ENCODE results near the gene LGALS3.
"Not testable (repeated sequence)": the region's sequence is repeated elsewhere in the genome, so short reads cannot be mapped to it uniquely, and the experiment has no call there.

The LGALS3 gene

DNA sequence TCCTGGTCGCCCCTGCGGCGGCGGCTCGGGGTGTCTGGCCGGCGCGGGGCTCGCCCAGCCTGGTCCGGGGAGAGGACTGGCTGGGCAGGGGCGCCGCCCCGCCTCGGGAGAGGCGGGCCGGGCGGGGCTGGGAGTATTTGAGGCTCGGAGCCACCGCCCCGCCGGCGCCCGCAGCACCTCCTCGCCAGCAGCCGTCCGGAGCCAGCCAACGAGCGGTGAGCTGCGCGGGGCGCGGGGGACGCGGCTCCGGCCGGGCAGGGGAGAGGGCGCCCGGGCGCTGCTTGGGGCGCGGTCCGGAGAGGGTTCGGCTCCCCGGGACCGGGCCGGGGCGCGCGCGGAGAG lies at the start of gene LGALS3:
Gene LGALS3 (plus strand): TSS at position 167 of the 342 bp plus-strand sequence. CDS start 8,122 bp downstream, outside the sequence.
- Mint-ChIP-seq H3K9me3 (no peaks in the 10 kb centered on the region), H3K27me3 (ENCODE audit: low read depth) (peaks cover 34% of the 10 kb centered on the region), H3K4me1 (ENCODE audit: low read depth) (peaks cover 37% of the 10 kb centered on the region), H3K27ac (peak within 1 kb of the TSS; percentile 71), H3K36me3 (ENCODE audit: low read depth) (peaks cover 11% of the 10 kb centered on the region), H3K4me3 (peak within 1 kb of the TSS; percentile 80)

DNA sequence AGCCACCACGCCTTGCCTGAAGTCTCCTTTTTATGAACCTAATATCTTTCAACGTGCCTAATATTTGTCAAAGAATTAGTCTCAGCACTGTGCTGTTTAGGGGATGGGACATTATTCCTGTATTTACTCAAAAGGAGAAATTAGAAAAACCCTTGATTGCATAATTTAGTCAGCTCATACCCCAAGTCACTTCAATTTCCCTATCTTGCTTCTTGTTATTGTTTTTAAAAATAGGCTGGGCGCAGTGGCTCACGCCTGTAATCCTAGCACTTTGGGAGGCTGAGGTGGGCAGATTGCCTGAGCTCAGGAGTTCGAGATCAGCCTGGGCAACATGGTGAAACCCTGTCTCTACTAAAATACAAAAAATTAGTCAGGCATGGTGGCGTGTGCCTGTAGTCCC lies 49.1 kb upstream of the LGALS3 start:
- not testable (repeated sequence) for H3K4me3 Mint-ChIP-seq; H3K27ac Mint-ChIP-seq; H3K4me1 Mint-ChIP-seq (ENCODE audit: low read depth); H3K9me3 Mint-ChIP-seq; H3K36me3 Mint-ChIP-seq (ENCODE audit: low read depth)
- peaks cover 13% of the 10 kb centered on the region for H3K27me3 Mint-ChIP-seq (ENCODE audit: low read depth)

DNA sequence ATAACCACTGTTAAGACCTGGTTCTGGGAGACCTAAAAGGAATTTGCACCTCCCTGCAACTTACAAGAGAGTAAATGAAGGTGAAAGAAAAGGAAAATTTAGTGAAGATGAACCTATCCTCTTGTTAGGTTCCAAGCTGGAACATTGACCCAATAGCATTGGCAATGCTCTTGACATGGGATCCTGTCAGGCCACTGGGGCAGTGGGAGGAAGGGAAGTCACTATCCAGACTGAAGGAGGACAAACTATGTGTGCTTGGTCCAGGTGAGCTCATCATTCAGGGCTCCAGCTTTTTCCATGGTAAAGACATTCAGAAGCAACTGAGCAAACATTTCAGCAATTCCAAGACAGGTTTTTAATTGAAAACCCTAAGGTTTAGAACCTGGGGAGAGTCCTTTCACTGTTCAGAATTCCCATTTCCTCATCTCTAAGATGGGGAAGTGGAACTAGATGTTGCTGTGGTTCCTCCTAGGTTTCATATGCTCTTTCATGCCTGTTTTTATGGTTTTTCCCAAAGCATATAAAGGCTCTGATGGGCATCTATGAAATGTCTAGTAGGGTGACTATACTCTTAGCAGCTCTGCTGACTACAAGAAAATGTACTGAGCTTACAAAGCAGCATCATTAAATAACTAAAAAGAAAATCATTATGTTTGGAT lies 44.5 kb upstream of the LGALS3 start:
- Mint-ChIP-seq H3K36me3 (ENCODE audit: low read depth) (no peaks in the 10 kb centered on the region), H3K27me3 (ENCODE audit: low read depth) (peaks cover 13% of the 10 kb centered on the region), H3K9me3 (no peaks in the 10 kb centered on the region), H3K4me3 (no peak overlapping the region), H3K4me1 (ENCODE audit: low read depth) (peaks cover 3% of the 10 kb centered on the region), H3K27ac (no peak overlapping the region)

DNA sequence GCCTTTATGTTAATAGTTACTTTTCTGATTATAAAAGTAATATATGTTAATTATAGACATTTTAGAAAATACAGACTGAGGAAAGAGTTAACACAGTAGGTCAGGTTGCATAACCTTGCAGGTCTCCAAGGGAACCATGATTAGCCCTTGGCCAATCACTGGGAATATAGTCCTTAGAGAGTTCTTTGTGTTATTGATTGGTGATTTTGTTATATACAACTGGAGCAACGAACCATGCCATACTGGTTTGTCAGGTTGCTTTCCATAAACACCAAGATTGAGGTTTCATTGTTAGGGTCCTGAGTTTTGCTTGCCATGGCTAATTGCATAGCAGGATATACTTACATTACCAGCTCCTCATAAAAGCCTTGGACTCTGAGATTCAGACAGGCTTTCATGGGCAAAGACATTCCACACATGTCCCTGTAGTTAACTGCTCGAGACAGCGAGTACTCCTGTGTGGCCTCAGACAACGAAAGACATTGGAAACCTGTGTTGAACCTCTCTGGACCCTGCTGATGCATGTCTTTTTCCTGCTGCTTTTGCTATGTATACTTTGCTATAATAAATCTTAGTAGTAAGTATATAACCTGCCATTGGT lies 43.9 kb upstream of the LGALS3 start:
- H3K4me1 Mint-ChIP-seq (ENCODE audit: low read depth): peaks cover 4% of the 10 kb centered on the region
- H3K27me3 Mint-ChIP-seq (ENCODE audit: low read depth): peaks cover 13% of the 10 kb centered on the region
- no peak overlapping the region for H3K27ac Mint-ChIP-seq
- no peaks in the 10 kb centered on the region for H3K9me3 Mint-ChIP-seq
- no peak overlapping the region for H3K4me3 Mint-ChIP-seq
- H3K36me3 Mint-ChIP-seq (ENCODE audit: low read depth): no peaks in the 10 kb centered on the region

DNA sequence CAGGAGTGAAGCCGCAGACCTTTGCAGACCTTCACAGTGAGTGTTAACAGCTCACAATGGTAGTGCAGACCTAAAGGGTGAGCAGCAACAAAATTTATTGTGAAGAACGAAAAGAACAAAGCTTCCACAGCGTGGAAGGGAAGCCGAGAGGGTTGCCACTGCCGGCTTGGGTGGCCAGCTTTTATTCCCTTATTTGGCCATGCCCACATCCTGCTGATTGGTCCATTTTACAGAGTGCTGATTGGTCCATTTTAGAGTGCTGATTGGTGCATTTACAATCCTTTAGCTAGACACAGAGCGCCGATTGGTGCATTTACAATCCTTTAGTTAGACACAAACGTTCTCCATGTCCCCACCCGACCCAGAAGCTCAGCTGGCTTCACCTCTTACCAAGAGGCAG lies 42.1 kb upstream of the LGALS3 start:
- Mint-ChIP-seq H3K27me3 (ENCODE audit: low read depth) (peaks cover 7% of the 10 kb centered on the region), H3K36me3 (ENCODE audit: low read depth) (no peaks in the 10 kb centered on the region), H3K27ac (no peak overlapping the region), H3K4me1 (ENCODE audit: low read depth) (peaks cover 5% of the 10 kb centered on the region), H3K9me3 (no peaks in the 10 kb centered on the region), H3K4me3 (no peak overlapping the region)

DNA sequence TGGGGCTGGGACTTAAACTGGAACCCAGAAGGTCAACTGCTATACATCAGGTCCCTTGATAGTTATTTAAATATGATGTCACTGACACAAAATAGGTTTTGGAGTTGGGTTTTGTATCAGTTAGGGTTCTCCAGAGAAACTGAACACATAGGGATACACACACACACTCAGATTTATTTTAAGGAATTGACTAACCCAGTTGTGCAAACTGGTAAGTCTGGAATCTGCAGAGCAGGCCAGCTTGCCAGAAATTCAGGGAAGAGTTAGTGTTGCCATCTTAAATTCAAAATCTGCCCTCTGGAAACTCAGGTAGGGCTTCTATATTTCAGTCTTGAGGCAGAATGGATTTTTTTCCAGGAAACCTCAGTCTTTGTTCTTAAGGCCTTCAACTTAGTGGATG lies 40.7 kb upstream of the LGALS3 start:
- peaks cover 10% of the 10 kb centered on the region for H3K4me1 Mint-ChIP-seq (ENCODE audit: low read depth)
- no peaks in the 10 kb centered on the region for H3K9me3 Mint-ChIP-seq
- H3K27me3 Mint-ChIP-seq (ENCODE audit: low read depth): peaks cover 4% of the 10 kb centered on the region
- H3K36me3 Mint-ChIP-seq (ENCODE audit: low read depth): no peaks in the 10 kb centered on the region
- no peak overlapping the region for H3K4me3 Mint-ChIP-seq
- no peak overlapping the region for H3K27ac Mint-ChIP-seq

DNA sequence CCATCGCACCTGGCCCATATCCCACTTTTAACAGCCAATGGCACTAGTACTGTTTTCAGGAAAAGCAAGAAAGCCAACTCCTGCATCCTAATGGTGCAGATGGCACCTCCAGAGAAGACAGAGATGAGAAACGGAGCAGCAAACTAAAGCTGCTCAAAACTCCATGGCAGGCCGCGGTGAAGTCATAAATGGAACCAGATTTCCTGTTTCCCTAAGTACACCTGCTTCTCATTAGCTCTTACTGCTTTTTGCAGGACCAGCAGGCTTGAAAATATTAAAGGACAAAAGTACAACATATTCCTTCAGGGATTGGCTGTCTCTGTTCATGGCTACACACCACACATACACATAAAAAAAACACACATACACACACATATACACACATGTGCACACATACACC lies 36.7 kb upstream of the LGALS3 start:
- H3K27me3 Mint-ChIP-seq (ENCODE audit: low read depth): no peaks in the 10 kb centered on the region
- no peaks in the 10 kb centered on the region for H3K36me3 Mint-ChIP-seq (ENCODE audit: low read depth)
- H3K9me3 Mint-ChIP-seq: no peaks in the 10 kb centered on the region
- peaks cover 14% of the 10 kb centered on the region for H3K4me1 Mint-ChIP-seq (ENCODE audit: low read depth)
- no peak overlapping the region for H3K4me3 Mint-ChIP-seq
- no peak overlapping the region for H3K27ac Mint-ChIP-seq

DNA sequence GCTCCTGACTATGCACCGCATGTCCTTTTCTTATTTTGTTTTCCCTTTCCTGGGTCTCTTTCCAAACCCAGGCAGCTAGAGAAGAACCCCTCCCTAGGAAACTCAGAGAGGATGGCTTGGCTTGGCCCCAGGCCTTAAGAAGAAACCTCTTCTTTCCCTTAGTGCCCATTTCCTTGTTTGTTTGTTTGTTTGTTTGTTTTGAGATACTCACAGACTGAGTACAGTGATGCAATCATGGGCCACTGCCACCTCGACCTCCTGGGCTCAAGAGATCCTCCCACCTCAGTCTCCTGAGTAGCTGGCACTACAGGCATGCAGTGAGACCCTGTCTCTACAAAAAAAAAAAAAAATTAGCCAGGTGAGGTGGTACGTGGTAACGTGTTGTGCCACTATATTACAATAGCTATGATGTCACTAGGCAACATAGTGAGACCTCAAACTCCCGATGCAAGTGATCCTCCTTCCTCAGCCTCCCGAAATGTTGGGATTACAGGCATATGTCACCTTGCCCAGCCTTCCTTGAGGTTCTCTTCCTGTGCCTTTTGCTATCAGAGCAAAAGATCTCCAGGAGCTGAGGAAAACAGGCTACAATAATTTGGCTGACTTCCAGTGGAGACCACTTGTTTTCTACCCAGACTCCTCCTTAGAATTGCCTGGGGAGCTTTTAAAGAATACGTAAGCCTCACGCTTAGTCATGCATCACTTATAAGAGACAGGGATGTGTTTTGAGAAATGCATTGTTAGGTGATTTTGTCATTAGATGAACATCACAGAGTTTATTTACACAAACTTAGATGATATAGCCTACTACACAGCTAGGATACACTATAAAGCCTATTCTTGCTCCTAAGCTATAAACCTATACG lies 34.5 kb upstream of the LGALS3 start:
- Mint-ChIP-seq H3K4me3 (no peak overlapping the region), H3K27ac (no peak overlapping the region), H3K9me3 (no peaks in the 10 kb centered on the region), H3K27me3 (ENCODE audit: low read depth) (no peaks in the 10 kb centered on the region), H3K36me3 (ENCODE audit: low read depth) (peaks cover 3% of the 10 kb centered on the region), H3K4me1 (ENCODE audit: low read depth) (peaks cover 22% of the 10 kb centered on the region)

DNA sequence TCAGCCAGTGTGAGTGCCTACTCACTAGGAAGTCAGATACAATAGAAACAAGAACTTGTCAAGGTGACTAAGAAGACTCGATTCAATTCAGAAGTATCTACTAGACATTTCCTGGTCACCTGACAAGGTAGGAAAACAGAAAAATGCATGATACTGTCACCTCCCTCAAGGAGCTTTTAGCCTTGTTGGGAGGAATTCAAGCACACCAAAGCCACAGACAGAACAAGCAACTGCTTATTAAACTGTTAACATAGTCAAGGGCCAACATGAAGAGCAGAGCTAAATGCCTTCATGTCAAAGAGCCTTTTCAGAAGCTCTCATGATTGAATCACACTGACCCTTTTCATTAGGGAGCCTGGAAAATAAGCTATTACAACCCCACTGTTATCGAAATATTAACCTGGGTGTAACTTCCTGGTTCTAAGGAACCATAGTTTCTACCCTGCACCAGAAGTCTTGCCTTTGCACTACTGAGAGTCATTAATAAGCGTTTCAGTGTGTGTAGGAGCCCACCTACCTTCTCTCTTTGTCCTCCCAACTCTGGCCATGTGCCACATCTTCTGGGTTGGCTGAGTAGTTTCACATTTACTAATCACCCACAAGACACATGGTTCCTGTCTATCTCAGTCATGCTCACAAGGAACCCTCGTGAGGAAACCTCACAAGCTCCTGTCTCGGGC lies 31.0 kb upstream of the LGALS3 start:
- peak overlapping the region; percentile 26 for H3K4me3 Mint-ChIP-seq
- H3K27me3 Mint-ChIP-seq (ENCODE audit: low read depth): no peaks in the 10 kb centered on the region
- H3K36me3 Mint-ChIP-seq (ENCODE audit: low read depth): peaks cover 3% of the 10 kb centered on the region
- H3K9me3 Mint-ChIP-seq: no peaks in the 10 kb centered on the region
- H3K27ac Mint-ChIP-seq: peak overlapping the region; percentile 79
- peaks cover 30% of the 10 kb centered on the region for H3K4me1 Mint-ChIP-seq (ENCODE audit: low read depth)

DNA sequence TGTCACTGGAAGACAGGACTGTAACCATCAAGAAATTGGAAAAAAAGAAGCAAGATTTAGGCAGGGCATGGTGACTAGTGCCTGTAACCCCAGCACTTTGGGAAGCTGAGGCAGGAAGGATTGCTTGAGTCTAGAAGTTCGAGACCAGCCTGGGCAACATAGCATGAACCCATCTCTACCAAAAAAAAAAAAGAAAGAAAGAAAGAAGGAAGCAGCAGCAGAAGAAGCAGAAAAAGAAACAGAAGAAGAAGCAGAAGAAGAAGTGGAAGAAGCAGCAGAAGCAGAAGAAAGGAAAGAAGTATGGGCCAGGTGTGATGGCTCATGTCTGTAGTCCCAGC lies 30.5 kb upstream of the LGALS3 start:
- Mint-ChIP-seq H3K4me1 (ENCODE audit: low read depth) (peaks cover 32% of the 10 kb centered on the region), H3K9me3 (no peaks in the 10 kb centered on the region), H3K27ac (peak overlapping the region; percentile 79), H3K27me3 (ENCODE audit: low read depth) (no peaks in the 10 kb centered on the region), H3K36me3 (ENCODE audit: low read depth) (peaks cover 3% of the 10 kb centered on the region), H3K4me3 (peak overlapping the region; percentile 26)

DNA sequence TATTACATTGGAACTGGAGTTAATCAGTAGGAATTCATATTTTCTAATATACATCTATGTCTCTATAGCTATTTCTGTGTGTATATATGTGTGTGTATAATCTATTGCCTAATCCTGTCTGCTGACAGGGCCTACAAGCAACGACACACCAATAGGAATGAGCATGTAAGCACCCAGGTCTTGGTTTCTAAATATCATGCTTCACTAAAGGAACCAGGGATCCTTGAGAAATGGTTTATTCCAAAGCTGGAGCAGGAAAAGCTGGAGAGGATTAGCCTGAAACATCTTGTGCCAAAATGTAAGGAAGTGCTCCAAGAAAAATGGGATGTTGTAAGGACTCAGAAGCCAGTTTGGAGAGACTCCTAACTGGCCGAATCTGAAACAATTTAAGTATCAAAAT lies 29.3 kb upstream of the LGALS3 start:
- H3K27me3 Mint-ChIP-seq (ENCODE audit: low read depth): no peaks in the 10 kb centered on the region
- H3K4me1 Mint-ChIP-seq (ENCODE audit: low read depth): peaks cover 41% of the 10 kb centered on the region
- peaks cover 12% of the 10 kb centered on the region for H3K36me3 Mint-ChIP-seq (ENCODE audit: low read depth)
- H3K9me3 Mint-ChIP-seq: peaks cover 10% of the 10 kb centered on the region
- no peak overlapping the region for H3K27ac Mint-ChIP-seq
- H3K4me3 Mint-ChIP-seq: no peak overlapping the region

DNA sequence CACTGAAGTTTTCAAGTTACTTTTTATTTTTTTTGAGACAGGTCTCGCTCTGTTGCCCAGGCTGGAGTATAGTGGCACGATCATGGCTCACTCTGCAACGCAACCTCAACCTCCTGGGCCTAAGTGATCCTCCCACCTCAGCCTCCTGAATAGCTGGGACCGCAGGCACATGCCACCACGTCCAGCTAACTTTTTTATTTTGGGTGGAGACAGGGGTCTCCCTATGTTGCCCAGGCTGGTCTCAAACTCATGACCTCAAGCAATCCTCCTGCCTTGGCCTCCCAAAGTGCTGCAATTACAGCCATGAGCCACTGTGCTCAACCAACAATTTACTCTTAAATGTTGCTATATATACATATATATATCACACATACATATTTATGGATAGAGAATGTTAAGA lies 27.4 kb upstream of the LGALS3 start:
- H3K4me3 Mint-ChIP-seq: no peak overlapping the region
- H3K4me1 Mint-ChIP-seq (ENCODE audit: low read depth): peaks cover 41% of the 10 kb centered on the region
- peak overlapping the region; percentile 97 for H3K27ac Mint-ChIP-seq
- H3K27me3 Mint-ChIP-seq (ENCODE audit: low read depth): no peaks in the 10 kb centered on the region
- H3K36me3 Mint-ChIP-seq (ENCODE audit: low read depth): peaks cover 16% of the 10 kb centered on the region
- H3K9me3 Mint-ChIP-seq: peaks cover 15% of the 10 kb centered on the region

DNA sequence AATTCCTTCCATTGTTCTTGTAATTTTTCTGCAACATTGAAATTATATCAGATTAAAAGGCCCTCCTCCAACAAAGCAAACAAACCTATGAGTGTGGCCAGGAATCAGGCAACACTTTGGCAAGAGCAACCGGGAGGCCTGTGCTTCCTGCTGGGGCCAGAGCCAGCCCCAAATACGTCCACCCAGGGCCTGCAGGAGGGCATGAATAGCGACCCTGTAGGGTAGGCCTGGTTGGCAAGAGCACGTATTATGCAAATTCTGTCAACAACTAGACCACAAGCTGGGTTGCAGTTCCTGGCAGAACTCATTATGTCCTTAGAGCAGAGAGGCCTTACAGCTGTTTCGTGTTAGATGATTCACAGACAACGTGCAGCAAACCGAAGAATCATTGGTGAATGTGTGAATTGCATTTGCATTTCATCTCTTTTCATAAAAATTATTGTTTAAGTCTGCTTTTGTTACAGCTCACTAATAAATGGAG lies 26.9 kb upstream of the LGALS3 start:
- peak overlapping the region; percentile 69 for H3K4me3 Mint-ChIP-seq

DNA sequence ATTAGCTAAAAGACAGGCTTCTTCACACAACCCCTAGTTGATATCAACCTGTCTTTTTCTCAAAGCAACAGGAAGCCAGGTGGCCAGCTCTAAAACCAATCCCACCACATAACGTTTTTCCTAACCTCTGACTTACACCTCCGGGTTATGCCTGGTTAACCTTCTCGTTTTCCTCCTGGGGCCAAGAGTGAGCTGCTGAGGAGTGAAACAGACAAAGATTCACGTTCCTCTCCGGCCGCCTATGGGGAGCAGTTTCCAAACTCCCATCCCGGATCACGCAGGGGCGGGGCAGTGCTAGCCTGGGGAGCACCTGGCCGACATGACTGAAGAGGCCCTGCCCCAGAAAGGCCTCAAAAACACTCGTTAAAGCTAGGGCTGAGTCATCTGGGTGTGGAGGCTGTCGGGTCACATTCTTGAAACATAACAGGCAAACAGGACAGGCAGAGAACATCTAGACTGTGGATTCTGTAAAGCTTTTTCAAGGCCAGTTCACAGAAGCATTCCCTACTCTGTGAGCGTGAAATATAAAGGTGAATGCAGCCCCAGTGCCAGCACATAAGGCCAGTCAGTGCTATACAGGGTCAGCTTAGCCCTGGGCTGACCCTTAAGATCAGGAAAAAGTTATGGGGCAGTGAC lies 25.9 kb upstream of the LGALS3 start:
- Mint-ChIP-seq H3K27me3 (ENCODE audit: low read depth) (no peaks in the 10 kb centered on the region), H3K36me3 (ENCODE audit: low read depth) (peaks cover 16% of the 10 kb centered on the region)

More for the DNA sequence above, 26.9 kb upstream of the LGALS3 start:
- Mint-ChIP-seq H3K27me3 (ENCODE audit: low read depth) (no peaks in the 10 kb centered on the region), H3K36me3 (ENCODE audit: low read depth) (peaks cover 16% of the 10 kb centered on the region), H3K27ac (peak overlapping the region; percentile 97), H3K4me1 (ENCODE audit: low read depth) (peaks cover 39% of the 10 kb centered on the region), H3K9me3 (peaks cover 15% of the 10 kb centered on the region)

More for the DNA sequence above, 25.9 kb upstream of the LGALS3 start:
- peaks cover 39% of the 10 kb centered on the region for H3K4me1 Mint-ChIP-seq (ENCODE audit: low read depth)
- H3K27ac Mint-ChIP-seq: peak overlapping the region; percentile 97
- peak overlapping the region; percentile 69 for H3K4me3 Mint-ChIP-seq
- peaks cover 15% of the 10 kb centered on the region for H3K9me3 Mint-ChIP-seq
